IPS-11a (cell line): ENCODE measurements around the gene STK40.

Experiments used
- H3K4me3 ChIP-seq: one replicate; pipeline ENCODE4 v1.5.1; 2013; ENCODE audit warnings: low read depth, low read length, control low read depth

STK40 gene

DNA sequence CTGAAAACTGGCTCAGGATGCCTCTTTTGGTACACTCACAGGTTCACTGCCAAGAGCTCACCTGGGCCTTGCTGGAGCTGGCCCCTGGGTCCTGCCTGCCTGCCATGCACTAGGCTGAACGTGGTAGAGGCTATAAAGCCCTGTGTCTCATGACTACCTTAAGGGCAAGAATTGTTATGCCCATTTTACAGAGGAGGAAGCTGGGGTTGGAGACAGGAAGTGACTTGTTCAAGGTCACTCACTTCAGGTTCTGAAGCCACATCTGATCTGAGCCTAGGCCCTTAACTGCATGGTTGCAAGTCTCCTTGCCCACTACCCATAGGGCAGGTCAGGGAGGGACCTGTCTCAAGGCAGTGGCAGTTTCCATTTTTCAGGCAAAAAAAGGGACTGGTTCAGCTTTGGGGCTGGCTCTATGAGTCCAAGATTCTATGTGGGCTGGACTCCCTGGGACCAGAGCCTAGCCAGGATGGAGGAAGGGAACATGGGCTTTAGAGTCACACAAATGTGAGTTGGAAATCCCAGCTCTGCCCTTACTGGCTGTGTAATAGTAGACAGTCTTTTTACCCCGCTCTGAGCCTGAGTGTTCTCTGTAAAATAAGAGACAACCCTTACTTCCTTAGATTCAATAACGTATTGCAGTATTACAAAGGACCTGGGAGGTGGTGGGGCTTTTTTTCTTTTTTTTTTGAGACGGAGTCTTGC, 7.8 kb downstream of the STK40 start:
- no peak overlapping the region for H3K4me3 ChIP-seq

DNA sequence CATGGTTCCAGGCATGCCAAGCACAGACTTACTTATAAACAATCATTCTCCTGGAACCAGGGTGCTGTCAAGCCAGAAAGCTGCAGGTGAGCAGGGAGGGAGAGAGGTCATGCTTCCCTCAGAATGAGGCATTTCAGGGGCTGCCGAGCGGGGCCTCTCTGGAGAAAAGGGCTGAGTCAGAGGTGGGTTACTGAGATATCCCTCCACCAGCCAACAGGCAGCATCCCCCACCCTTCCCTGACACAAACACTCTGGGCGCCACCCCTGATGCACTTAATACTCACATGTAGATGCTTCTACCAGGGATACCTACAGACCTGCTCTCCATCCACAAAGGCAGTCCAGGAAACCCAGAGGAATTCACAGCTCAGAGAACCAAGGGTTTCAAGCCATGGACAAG, 13.1 kb downstream of the STK40 start:
- H3K4me3 ChIP-seq: no peak overlapping the region

DNA sequence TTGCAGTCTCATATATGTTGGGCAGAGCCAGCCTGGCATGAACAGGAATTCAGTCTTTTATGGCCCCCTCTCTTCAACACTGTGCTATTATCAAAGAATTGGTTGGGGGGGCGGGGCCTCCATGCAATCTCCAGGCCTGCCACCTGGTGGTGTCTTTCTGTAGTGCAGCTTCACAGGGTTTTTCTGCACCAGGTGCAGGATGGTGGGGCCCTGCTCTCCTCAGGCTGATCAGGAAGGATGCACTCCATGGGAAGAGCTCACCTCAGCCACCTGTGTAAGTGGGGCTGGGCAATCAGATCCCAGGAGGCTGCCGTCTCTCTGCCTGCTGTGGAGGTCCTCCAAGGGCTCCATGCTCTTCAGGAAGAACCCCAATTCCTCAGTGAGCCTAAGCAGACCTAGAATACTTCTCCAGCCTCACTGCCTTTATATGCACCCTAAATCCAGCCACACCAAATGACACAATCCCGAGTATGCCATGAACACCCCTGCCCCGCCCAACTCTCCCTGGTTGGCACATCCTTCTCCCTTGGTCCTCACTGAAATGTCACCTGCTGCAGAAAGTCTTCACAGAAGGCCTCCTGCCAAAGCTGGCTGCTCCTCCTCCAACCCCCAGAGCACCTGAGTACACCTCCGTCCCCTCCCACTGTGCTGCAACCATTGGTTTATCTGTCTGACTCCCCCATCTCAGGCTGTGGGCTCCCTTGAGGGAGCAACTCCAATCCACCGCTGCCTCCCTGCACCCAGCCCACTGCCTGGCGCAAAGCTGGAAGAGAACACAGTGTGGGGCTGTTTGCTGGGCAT, 16.5 kb downstream of the STK40 start:
- H3K4me3 ChIP-seq: no peak overlapping the region

- no peak overlapping the region for H3K4me3 ChIP-seq
Measured at GRCh38 chr1:36367798-36368197, 17.9 kb downstream of the STK40 start.

- H3K4me3 ChIP-seq: no peak overlapping the region
Measured at GRCh38 chr1:36367066-36367465, 18.7 kb downstream of the STK40 start.

DNA sequence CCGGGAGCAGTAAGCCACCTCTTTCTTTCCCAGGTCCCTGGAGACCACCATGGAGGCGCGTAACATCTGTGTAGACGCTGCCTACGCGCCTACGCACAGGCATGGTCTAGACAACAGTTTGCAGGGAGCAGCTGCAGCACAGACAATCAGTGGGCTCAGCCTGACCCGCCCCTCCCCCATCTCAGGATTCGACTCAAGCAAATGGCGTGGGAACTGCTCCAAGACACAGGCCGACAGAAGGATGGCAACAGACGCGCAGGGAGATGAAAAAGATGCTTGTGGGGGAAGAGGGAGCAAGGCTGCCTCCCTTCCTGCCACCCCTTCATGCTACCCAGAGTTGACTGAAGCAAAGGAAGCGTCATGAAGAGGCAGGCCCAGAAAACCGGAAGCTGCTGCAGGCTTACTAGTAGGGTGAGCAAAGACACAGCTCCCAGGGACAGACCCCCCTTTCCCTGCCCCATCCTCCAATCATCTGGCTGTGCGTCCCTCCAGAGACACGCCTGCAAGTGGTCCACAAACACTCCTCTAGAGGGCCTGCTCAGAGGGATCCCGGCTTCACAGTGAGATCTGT, 19.5 kb downstream of the STK40 start:
- no peak overlapping the region for H3K4me3 ChIP-seq

- no peak overlapping the region for H3K4me3 ChIP-seq
Measured at GRCh38 chr1:36365381-36365780, 20.3 kb downstream of the STK40 start.

- H3K4me3 ChIP-seq: no peak overlapping the region
Measured at GRCh38 chr1:36359911-36360550, 25.7 kb downstream of the STK40 start.

DNA sequence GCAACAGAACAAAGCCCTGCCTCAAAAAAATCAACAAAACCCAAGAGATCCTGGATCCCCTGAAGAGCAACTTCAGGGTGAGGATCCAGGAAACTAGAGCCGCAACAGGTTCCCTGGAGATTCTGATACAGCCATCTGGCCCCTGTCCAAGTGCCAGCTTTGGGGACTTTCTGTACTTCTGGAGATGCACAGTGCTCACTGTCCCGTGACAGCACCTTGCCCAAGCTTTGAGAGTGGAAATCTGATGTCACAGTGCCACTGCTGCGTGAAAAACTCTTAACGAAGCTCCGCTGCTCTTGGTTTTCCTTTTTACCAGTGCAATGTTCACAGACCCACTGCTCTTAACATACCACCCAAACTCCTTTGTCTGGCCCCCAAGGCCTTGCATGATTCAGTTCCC, 26.3 kb downstream of the STK40 start:
- H3K4me3 ChIP-seq: no peak overlapping the region

- no peak overlapping the region for H3K4me3 ChIP-seq
Measured at GRCh38 chr1:36358514-36359084, 27.1 kb downstream of the STK40 start.

GRCh38 chr1:36355811-36356210, 29.9 kb downstream of the STK40 start:
- H3K4me3 ChIP-seq: no peak overlapping the region

GRCh38 chr1:36354486-36354885, 31.2 kb downstream of the STK40 start:
- no peak overlapping the region for H3K4me3 ChIP-seq

DNA sequence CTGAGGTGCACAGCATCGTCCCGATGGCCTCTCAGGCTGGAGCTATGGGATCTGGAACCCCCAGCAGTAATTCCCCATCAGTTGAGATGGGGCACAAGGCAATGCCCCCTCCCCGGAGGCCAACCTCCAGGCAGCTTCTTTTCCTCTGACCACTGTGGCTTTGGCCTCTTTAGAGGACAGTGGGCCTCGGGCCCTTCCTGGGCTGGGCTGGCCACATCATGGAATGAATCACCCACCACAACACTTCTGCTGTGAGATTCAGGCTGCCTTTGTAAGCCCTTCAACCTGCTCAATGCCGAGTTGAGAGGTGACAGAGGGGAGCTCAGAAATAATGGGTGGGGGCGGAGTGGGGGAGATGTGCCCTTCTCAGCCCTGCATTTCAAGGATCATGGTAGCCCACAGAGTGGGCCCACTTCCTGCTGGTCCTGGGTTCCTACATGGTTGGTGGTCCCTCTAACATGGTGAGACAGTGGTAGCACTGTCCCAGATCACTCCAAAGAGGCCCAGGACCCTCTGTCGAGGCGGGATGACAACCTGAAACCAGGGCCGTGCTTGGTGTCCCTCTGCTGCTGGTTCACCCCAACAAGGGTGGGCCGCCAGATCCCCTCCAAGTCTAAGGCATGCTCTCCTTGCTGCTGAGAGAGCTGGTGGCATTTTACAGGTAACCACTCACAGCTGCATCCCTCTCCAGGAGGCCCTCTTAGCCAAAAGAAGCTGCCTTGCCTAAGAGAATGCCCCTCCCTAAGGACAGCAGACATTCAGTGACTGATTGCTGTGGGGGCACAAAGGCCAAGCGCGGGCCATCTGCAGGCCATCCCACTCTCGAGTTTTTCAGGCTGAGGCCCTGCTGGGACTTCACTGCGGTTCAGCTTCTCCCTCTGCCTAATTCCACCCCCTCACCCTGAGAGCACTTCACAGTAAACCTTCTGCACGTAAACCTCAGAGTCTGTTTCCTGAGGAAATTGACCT, 32.5 kb downstream of the STK40 start:
- no peak overlapping the region for H3K4me3 ChIP-seq

- no peak overlapping the region for H3K4me3 ChIP-seq
Measured at GRCh38 chr1:36352125-36352909, 33.4 kb downstream of the STK40 start.

- H3K4me3 ChIP-seq: no peak overlapping the region
Measured at GRCh38 chr1:36351227-36351977, 34.3 kb downstream of the STK40 start.

DNA sequence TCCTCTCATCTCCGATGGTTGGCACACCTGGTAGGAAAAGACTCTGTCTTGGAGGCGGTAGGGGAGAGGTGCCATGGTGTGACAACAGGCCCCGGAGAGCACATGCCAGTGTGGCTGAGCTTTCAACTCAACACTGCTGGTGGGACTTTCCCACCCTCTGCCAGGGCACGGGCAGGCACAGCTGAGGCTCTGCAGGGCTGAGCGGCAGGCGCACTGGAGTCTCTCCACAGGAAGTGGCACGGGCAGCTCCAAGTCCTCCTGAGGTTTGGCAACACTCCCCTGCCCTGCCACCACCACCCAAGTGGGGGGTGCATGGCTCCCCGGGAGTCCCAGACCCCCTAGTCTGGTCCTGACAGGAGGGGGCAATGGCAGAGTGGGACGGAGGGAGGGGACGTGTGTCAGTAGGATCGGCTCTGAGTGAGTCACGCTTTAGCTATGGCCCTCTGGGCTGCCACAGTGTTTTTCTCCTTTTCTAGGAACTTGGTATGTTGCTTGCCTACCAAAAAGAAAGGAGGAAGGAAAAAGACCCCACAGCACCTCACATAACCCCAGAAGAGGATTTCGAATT, 35.0 kb downstream of the STK40 start:
- no peak overlapping the region for H3K4me3 ChIP-seq

DNA sequence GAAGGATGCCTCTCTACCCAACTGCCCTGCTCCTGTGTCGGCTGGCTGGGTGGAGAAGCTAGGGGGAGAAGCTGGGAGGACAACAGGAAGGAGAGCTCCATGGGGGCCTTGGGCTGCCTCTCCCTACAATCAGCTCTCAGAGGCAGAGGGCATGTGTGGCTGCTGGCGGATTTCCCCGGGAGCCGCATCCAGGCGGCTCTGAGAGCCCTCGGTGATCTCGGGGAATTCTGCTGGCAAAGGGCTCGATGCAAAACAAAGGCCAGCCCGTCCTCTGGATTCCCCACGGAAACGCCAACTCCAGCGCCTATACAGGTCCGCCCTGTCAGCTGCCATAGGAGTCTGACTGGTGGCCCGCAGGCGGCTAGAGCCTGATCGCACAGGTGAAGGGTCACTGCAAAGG, 35.9 kb downstream of the STK40 start:
- H3K4me3 ChIP-seq: no peak overlapping the region

DNA sequence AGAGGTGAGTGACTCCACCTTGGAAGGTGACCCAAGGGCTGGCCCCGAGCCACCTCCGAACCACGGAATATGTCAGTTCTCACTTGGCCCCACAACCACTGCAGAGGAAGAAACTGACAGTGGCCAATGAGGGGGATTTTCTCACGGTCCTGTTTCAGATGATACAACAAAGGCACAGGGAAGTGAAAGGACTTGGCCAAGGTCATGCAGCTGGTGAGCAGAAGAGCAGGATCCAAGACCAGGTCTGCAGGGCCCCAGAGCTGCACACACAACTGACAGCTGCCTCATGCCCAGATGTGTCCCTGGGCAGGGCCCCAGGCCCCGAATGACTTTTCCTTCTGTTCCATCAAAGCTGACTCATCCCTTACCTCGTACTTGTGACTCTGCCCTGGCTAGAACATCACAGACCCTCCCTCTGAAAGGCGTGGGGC, 36.5 kb downstream of the STK40 start:
- H3K4me3 ChIP-seq: no peak overlapping the region
